ENCODE data around the gene ATP13A3. TPM values are rescaled to one million over a fixed set of nuclear protein-coding genes. Genes with fewer than 3 reads are reported as not detected.

The ATP13A3 gene
- total and polyA plus RNA-seq, 10 of the 15 experiments (the other 5 are each of a cell fraction or from before 2014, with no cell fraction given): 14.0 to 108 (median 69.5) TPM

GRCh38 chr3:194492001-194492400 is 5.2 kb upstream of the ATP13A3 start (continued):
- no peak for TF ChIP-seq MAX (IDR thresholded peaks at IDR 0.05; ENCODE audit: low read depth, low read length)
- no peak for TF ChIP-seq MYC (IDR thresholded peaks at IDR 0.05; ENCODE audit: insufficient read depth, insufficient read length, insufficient replicate concordance, low read length, severe bottlenecking)
- TF ChIP-seq, protein P1, sequence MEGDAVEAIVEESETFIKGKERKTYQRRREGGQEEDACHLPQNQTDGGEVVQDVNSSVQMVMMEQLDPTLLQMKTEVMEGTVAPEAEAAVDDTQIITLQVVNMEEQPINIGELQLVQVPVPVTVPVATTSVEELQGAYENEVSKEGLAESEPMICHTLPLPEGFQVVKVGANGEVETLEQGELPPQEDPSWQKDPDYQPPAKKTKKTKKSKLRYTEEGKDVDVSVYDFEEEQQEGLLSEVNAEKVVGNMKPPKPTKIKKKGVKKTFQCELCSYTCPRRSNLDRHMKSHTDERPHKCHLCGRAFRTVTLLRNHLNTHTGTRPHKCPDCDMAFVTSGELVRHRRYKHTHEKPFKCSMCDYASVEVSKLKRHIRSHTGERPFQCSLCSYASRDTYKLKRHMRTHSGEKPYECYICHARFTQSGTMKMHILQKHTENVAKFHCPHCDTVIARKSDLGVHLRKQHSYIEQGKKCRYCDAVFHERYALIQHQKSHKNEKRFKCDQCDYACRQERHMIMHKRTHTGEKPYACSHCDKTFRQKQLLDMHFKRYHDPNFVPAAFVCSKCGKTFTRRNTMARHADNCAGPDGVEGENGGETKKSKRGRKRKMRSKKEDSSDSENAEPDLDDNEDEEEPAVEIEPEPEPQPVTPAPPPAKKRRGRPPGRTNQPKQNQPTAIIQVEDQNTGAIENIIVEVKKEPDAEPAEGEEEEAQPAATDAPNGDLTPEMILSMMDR (IDR thresholded peaks at IDR 0.05 in 2 of 3, conservative IDR thresholded peaks at IDR 0.05 in 1 of 3; ENCODE audit: control insufficient read depth in 2 of 3, extremely low read depth in 1 of 3, insufficient read depth in 1 of 3, low read depth in 3 of 3, low read length in 3 of 3): no peak

DNA sequence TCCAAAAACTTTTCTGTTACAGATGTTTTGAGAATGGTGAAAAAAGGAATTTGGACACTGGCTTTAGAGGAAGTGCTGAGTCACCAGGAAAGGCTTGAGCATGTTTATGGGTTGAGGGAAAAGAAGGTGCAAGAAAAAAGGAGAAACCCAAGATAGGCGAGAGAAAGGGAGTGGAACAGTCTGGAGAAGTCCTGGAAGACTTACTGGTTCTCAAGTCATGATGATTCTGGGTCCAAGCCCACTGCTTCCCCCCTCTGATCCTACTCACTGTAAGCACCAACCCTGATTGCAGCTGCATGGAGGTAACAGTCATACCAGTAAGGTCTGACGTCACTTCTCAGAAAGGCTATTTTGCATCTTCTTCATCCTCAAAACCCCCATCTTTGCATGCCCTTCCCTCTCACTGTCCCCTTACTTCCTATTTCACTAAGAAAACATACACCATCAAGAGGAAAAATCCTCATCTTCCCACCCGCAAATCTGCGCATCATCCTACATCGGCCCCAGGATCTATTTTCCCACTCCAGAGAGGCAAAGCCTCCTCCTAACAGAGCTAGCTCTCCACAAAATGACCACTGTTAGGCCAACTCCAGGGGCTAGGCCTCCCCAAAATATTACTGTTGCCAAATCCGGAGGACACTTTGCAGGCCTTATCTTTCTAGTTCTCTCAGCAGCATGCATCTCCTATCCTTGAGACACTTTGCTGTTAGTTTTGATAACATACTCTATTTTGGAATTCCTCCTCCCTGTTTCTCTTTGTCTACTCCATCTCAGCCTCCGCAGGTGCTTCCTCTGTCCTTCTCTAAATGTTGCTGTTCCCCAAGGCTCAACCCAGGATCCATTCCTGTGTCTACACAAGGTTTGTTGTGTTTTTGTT is 3.2 kb upstream of the ATP13A3 start:
- WGBS (ENCODE audit: insufficient coverage, insufficient replicate concordance, low lambda C conversion rate, missing lambda C conversion rate): 26% methylated on average over 6 of the region's 7 CpGs
- Histone ChIP-seq H3K79me2 (ENCODE audit: control insufficient read depth, insufficient read depth, low read length) (peaks cover 27% of the 10 kb centered on the region), H3K27ac (ENCODE audit: control insufficient read depth, insufficient read depth) (peak overlapping the region; percentile 63), H3K27me3 (replicated peaks in 1 of 2; ENCODE audit: control insufficient read depth in 2 of 2, insufficient read depth in 2 of 2, low read length in 1 of 2) (no peaks in the 10 kb centered on the region), H3K36me3 (ENCODE audit: control insufficient read depth in 2 of 2, insufficient read depth in 2 of 2, low read length in 1 of 2) (no peaks in the 10 kb centered on the region), H2AFZ (ENCODE audit: control insufficient read depth, low read depth, low read length) (peak overlapping the region; percentile 37), H3K9me3 (replicated peaks; ENCODE audit: control insufficient read depth, insufficient read depth, low read length) (no peaks in the 10 kb centered on the region), H3K4me2 (ENCODE audit: control insufficient read depth, insufficient read depth) (peak overlapping the region; percentile 97), H3K9ac (ENCODE audit: control insufficient read depth, insufficient read depth, low read length) (no peak overlapping the region; the same call in 1 of the 2 replicates), H3K4me3 (peak overlapping the region; percentile 19; the same call in 1 of the 2 replicates), H3K4me1 (ENCODE audit: control insufficient read depth, insufficient read depth, low read length) (peaks cover 26% of the 10 kb centered on the region), H4K20me1 (ENCODE audit: control insufficient read depth, insufficient read depth) (no peaks in the 10 kb centered on the region)
- in situ Hi-C loops (cut with MboI) (no loop called here), intact Hi-C loops (cut with micrococcal nuclease; ENCODE audit: unreplicated experiment) (no loop called here)
- ATAC-seq (peak; percentile 47), FAIRE-seq (peak; percentile 57), DNase-seq (ENCODE audit: low read depth, low spot score) (no peak)
- ChIA-PET CTCF (interaction anchor here (0.9 to 3.1 kb wide), 8 partner anchors 9 to 84 kb away, joined by 3 to 14 read pairs (median 4); no protein-coding TSS in a partner anchor), SMC1A (ENCODE audit: uncharacterized antibody, unreplicated experiment) (interaction anchor here (0.8 to 2.4 kb wide), 6 partner anchors 8 to 66 kb away, joined by 3 to 5 read pairs (median 4); no protein-coding TSS in a partner anchor), RAD21 (ENCODE audit: unreplicated experiment) (interaction anchor here (1.1 kb wide), 1 partner anchor 84 kb away, joined by 3 read pairs; no protein-coding TSS in a partner anchor), POLR2A (interaction anchor here (1.2 to 1.5 kb wide), 3 partner anchors 14 to 23 kb away, joined by 3 read pairs; no protein-coding TSS in a partner anchor)
- BruUV-seq (replicated peaks): no TSS peak
- TF ChIP-seq CREM (IDR thresholded peaks at IDR 0.05; ENCODE audit: low read depth) (peak; percentile 89), KAT2A (conservative IDR thresholded peaks at IDR 0.05; ENCODE audit: control insufficient read depth, low read depth, low read length) (no peak), DPF2 (IDR thresholded peaks at IDR 0.05) (peak; percentile 38; the same call in 1 of the 2 replicates), IKZF1 (conservative IDR thresholded peaks at IDR 0.05) (peak; percentile 45; the same call in 1 of the 2 replicates), MEF2A (IDR thresholded peaks at IDR 0.05; ENCODE audit: insufficient read depth, low read depth, low read length) (0 out of 2 replicates have a peak, but pooled peaks have one; percentile 9), RUNX3 (IDR thresholded peaks at IDR 0.05; ENCODE audit: low read length) (peak; percentile 74), TCF3 (IDR thresholded peaks at IDR 0.05; ENCODE audit: borderline replicate concordance, insufficient read depth, low read depth, low read length) (peak; percentile 77; the same call in 1 of the 2 replicates)
- TF ChIP-seq, protein P2, sequence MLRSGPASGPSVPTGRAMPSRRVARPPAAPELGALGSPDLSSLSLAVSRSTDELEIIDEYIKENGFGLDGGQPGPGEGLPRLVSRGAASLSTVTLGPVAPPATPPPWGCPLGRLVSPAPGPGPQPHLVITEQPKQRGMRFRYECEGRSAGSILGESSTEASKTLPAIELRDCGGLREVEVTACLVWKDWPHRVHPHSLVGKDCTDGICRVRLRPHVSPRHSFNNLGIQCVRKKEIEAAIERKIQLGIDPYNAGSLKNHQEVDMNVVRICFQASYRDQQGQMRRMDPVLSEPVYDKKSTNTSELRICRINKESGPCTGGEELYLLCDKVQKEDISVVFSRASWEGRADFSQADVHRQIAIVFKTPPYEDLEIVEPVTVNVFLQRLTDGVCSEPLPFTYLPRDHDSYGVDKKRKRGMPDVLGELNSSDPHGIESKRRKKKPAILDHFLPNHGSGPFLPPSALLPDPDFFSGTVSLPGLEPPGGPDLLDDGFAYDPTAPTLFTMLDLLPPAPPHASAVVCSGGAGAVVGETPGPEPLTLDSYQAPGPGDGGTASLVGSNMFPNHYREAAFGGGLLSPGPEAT (IDR thresholded peaks at IDR 0.05; ENCODE audit: low read depth): 0 out of 2 replicates have a peak, but pooled peaks have one; percentile 16
